H9 (cell line): ENCODE data around the gene ARHGAP31. TPM values are rescaled to one million over a fixed set of nuclear protein-coding genes. Genes with fewer than 3 reads are reported as not detected.

ENCODE experiments used
- DNase-seq: peaks from one replicate; pipeline ENCODE4 v3.0.0-alpha.2; 2017
- H2AFZ ChIP-seq: one replicate; pipeline ENCODE4 v1.6.1; 2013; ENCODE audit warnings: mild to moderate bottlenecking, low read length, control low read depth, moderate library complexity
- H2AK5ac ChIP-seq: 2 replicates; pipeline ENCODE4 v1.6.1; 2013; ENCODE audit warnings: low read length, control low read depth, mixed read lengths; ENCODE audit not compliant: insufficient read length
- H2BK120ac ChIP-seq: one replicate; pipeline ENCODE4 v1.6.1; 2013; ENCODE audit warnings: low read depth, mild to moderate bottlenecking, low read length, control low read depth, inconsistent platforms; ENCODE audit not compliant: poor library complexity, severe bottlenecking
- H2BK12ac ChIP-seq: 2 replicates; pipeline ENCODE4 v1.6.1; 2013; ENCODE audit warnings: low read length, control low read depth, mixed read lengths, low read depth; ENCODE audit not compliant: insufficient read length
- H2BK15ac ChIP-seq: 2 replicates; pipeline ENCODE4 v1.6.1; 2013; ENCODE audit warnings: low read depth, low read length, control low read depth
- H2BK20ac ChIP-seq: one replicate; pipeline ENCODE4 v1.6.1; 2013; ENCODE audit warnings: low read depth, mild to moderate bottlenecking, low read length, control low read depth, inconsistent platforms; ENCODE audit not compliant: poor library complexity, severe bottlenecking
- H2BK5ac ChIP-seq: 2 replicates; pipeline ENCODE4 v1.6.1; 2013; ENCODE audit warnings: low read length, control low read depth, mixed read lengths; ENCODE audit not compliant: insufficient read length
- H3K14ac ChIP-seq: 2 replicates; pipeline ENCODE4 v1.6.1; 2013; ENCODE audit warnings: low read length, control low read depth; ENCODE audit not compliant: insufficient read depth
- H3K18ac ChIP-seq: 2 replicates; pipeline ENCODE4 v1.6.1; 2013; ENCODE audit warnings: low read depth, mild to moderate bottlenecking, mixed read lengths, low read length, control low read depth; ENCODE audit not compliant: insufficient read length
- H3K23ac ChIP-seq: 2 replicates; pipeline ENCODE4 v1.6.1; 2013; ENCODE audit warnings: low read length, control low read depth, mixed read lengths, low read depth; ENCODE audit not compliant: insufficient read length
- H3K23me2 ChIP-seq: 2 replicates; pipeline ENCODE4 v1.6.1; 2013; ENCODE audit warnings: low read depth, mild to moderate bottlenecking, mixed read lengths, low read length, control low read depth; ENCODE audit not compliant: insufficient read length, poor library complexity, severe bottlenecking
- H3K27ac ChIP-seq: 2 replicates; pipeline ENCODE4 v1.5.1; 2013; ENCODE audit warnings: low read length, control low read depth, mixed read lengths, low read depth; ENCODE audit not compliant: insufficient read length
- H3K27me3 ChIP-seq: 2 replicates; pipeline ENCODE4 v1.6.1; 2013; ENCODE audit warnings: low read length, control low read depth, inconsistent platforms; ENCODE audit not compliant: insufficient read depth
- H3K4ac ChIP-seq: 2 replicates; pipeline ENCODE4 v1.6.1; 2013; ENCODE audit warnings: low read depth, mild to moderate bottlenecking, control low read depth, inconsistent platforms, low read length, moderate library complexity
- H3K4me1 ChIP-seq: 2 replicates; pipeline ENCODE4 v1.6.1; 2013; ENCODE audit warnings: low read length, control low read depth, inconsistent platforms; ENCODE audit not compliant: insufficient read depth
- H3K4me2 ChIP-seq: 2 replicates; pipeline ENCODE4 v1.6.1; 2013; ENCODE audit warnings: low read length, control low read depth, mixed read lengths; ENCODE audit not compliant: insufficient read length, insufficient read depth
- H3K56ac ChIP-seq: 2 replicates; pipeline ENCODE4 v1.6.1; 2013; ENCODE audit warnings: low read depth, mild to moderate bottlenecking, mixed read lengths, low read length, control low read depth; ENCODE audit not compliant: insufficient read length
- H3K79me1 ChIP-seq: 2 replicates; pipeline ENCODE4 v1.6.1; 2013; ENCODE audit warnings: low read depth, mild to moderate bottlenecking, moderate library complexity, low read length, control low read depth, inconsistent platforms; ENCODE audit not compliant: insufficient read depth, poor library complexity, severe bottlenecking
- H3K79me2 ChIP-seq: 2 replicates; pipeline ENCODE4 v1.6.1; 2013; ENCODE audit warnings: low read length, control low read depth, inconsistent platforms; ENCODE audit not compliant: insufficient read depth
- H3K9ac ChIP-seq: 2 replicates; pipeline ENCODE4 v1.6.1; 2013; ENCODE audit warnings: low read length, control low read depth, mixed read lengths; ENCODE audit not compliant: insufficient read length; ENCODE audit errors: extremely low read depth
- H3K9me3 ChIP-seq: one replicate; pipeline ENCODE4 v1.6.1; 2013; ENCODE audit warnings: low read depth, low read length, inconsistent platforms; ENCODE audit not compliant: control insufficient read depth
- H3T11ph ChIP-seq: one replicate; pipeline ENCODE4 v1.6.1; 2013; ENCODE audit warnings: mild to moderate bottlenecking, low read length, control low read depth, inconsistent platforms
- H4K20me1 ChIP-seq: one replicate; pipeline ENCODE4 v1.6.1; 2013; ENCODE audit not compliant: control insufficient read depth, insufficient read length, insufficient read depth
- H4K5ac ChIP-seq: 2 replicates; pipeline ENCODE4 v1.6.1; 2013; ENCODE audit warnings: low read depth, mild to moderate bottlenecking, mixed read lengths, low read length, control low read depth; ENCODE audit not compliant: insufficient read length
- H4K8ac ChIP-seq: replicated peaks from 2 replicates; pipeline ENCODE4 v1.6.1; 2013; ENCODE audit warnings: low read length, control low read depth, mixed read lengths, low read depth; ENCODE audit not compliant: insufficient read length
- H4K91ac ChIP-seq: 2 replicates; pipeline ENCODE4 v1.6.1; 2013; ENCODE audit warnings: low read depth, mild to moderate bottlenecking, moderate library complexity, mixed read lengths, low read length, control low read depth; ENCODE audit not compliant: insufficient read length
- H3K27ac Mint-ChIP-seq, 3 experiments: 2 replicates in 2 of 3; 3 replicates in 1 of 3; pipeline ENCODE4 v1.8.0; 2020 to 2021; ENCODE audit warnings: mixed read lengths in 3 of 3, mild to moderate bottlenecking in 1 of 3, moderate library complexity in 1 of 3
- H3K27me3 Mint-ChIP-seq: 2 replicates; pipeline ENCODE4 v1.8.0; 2021; ENCODE audit warnings: low read depth, mild to moderate bottlenecking, moderate library complexity, mixed read lengths
- H3K36me3 Mint-ChIP-seq, 3 experiments: 2 replicates in 2 of 3; 3 replicates in 1 of 3; pipeline ENCODE4 v1.8.0; 2020 to 2021; ENCODE audit warnings: low read depth in 3 of 3, mixed read lengths in 3 of 3; ENCODE audit not compliant: insufficient read depth in 1 of 3
- H3K4me1 Mint-ChIP-seq, 2 experiments: 2 replicates each; pipeline ENCODE4 v1.8.0; 2020; ENCODE audit warnings: mixed read lengths in 2 of 2
- H3K4me3 Mint-ChIP-seq, 2 experiments: 2 replicates in 1 of 2; 3 replicates in 1 of 2; pipeline ENCODE4 v1.8.0; 2020 to 2021; ENCODE audit warnings: mild to moderate bottlenecking in 2 of 2, mixed read lengths in 2 of 2, moderate library complexity in 1 of 2
- H3K9me3 Mint-ChIP-seq, 2 experiments: 2 replicates in 1 of 2; 3 replicates in 1 of 2; pipeline ENCODE4 v1.8.0; 2020; ENCODE audit warnings: mild to moderate bottlenecking in 2 of 2, mixed read lengths in 2 of 2, moderate library complexity in 1 of 2
- CTCF ChIP-seq: fragments of 200-600 bp; sonication (generic); conservative IDR thresholded peaks from 3 replicates; pipeline ENCODE4 v1.8.0; 2021; ENCODE audit warnings: antibody characterized with exemption, mild to moderate bottlenecking
- WGBS: extraction: QIAGEN DNeasy Blood & Tissue Kit; methylation state at CpG from one replicate; pipeline ENCODE4 v1.1.7; 2013; ENCODE audit warnings: missing lambda C conversion rate, low lambda C conversion rate, mixed read lengths; ENCODE audit not compliant: insufficient read length; ENCODE audit errors: extremely low coverage; 5-methylcytosine and 5-hydroxymethylcytosine counted together
- total RNA-seq: library from RNA; stranded (reverse); gene quantifications from 2 replicates; pipeline ENCODE4 v1.2.1, GENCODE V29; 2021

The ARHGAP31 gene
- total RNA-seq, 1 experiment from 2014 or later = 2.2 TPM

GRCh38 chr3:119304201-119304713 lies 10.1 kb downstream of the ARHGAP31 start:
- Histone ChIP-seq H4K20me1 (no peaks in the 10 kb centered on the region), H3K9ac (no peak overlapping the region), H3K27ac (no peak overlapping the region), H3K79me1 (no peaks in the 10 kb centered on the region), H3K56ac (no peak overlapping the region), H4K91ac (no peak overlapping the region), H3T11ph (no peak overlapping the region), H3K18ac (no peak overlapping the region), H3K4me2 (no peak overlapping the region), H2BK120ac (no peak overlapping the region), H2BK20ac (no peak overlapping the region), H3K4ac (no peak overlapping the region), H2BK12ac (no peak overlapping the region), H3K79me2 (no peaks in the 10 kb centered on the region), H4K5ac (no peak overlapping the region), H3K9me3 (no peaks in the 10 kb centered on the region), H3K4me1 (peaks cover 10% of the 10 kb centered on the region; the same call in 1 of the 2 replicates), H2BK15ac (no peak overlapping the region), H3K14ac (no peak overlapping the region), H2AK5ac (no peak overlapping the region), H3K27me3 (no peaks in the 10 kb centered on the region), H3K23me2 (no peaks in the 10 kb centered on the region), H3K23ac (no peak overlapping the region), H4K8ac (no peak overlapping the region), H2AFZ (no peak overlapping the region), H2BK5ac (no peak overlapping the region)
- Mint-ChIP-seq H3K36me3 (no peaks in the 10 kb centered on the region), H3K27ac (no peak overlapping the region), H3K27me3 (peaks cover 8% of the 10 kb centered on the region), H3K4me3 (no peak overlapping the region), H3K9me3 (no peaks in the 10 kb centered on the region), H3K4me1 (peaks cover 24 to 25% of the 10 kb centered on the region in 2 experiments)
- DNase-seq = no peak
- WGBS = no CpG with 5 or more reads among the region's 1 CpG
- no peak for TF ChIP-seq CTCF
